Inferior parietal cortex (tissue), 1 donor: ENCODE data around the gene UCK1.

Experiments
- DNase-seq: peaks from one replicate; pipeline ENCODE4 v3.0.0-alpha.2; 2016; ENCODE audit errors: extremely low spot score

Gene UCK1

DNA sequence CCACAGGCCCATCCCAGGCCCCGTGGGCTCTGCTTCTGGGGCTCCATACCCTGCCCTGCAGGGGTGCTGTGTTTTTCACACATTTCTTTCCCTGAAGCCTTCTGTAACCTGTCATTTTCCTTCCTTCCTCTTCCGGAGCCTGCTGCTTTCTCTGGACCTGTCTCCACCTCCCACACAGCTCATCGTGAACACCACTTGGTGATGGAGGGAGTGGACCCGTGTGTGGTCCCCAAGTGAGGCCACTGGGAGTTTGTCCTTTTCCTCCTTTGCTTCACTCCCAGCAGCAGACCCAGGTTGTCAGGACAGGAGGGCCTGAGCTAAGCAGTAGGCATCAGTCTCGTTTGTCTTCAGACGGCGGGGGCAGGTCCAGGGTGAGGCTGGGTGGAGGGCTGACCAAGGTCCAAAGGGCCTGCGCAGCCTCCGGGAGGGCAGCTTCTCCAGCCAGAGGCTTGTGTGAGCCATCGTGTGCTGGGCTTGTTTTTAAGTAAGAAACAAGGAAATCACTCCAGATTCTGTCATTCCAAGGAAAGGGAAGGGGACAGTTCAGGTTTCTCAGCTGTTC lies 34.1 kb downstream of the UCK1 start:
- no peak for DNase-seq

GRCh38 chr9:131495785-131496184 lies 35.3 kb downstream of the UCK1 start:
- no peak for DNase-seq

GRCh38 chr9:131494296-131494870 lies 36.7 kb downstream of the UCK1 start:
- DNase-seq, result no peak

DNA sequence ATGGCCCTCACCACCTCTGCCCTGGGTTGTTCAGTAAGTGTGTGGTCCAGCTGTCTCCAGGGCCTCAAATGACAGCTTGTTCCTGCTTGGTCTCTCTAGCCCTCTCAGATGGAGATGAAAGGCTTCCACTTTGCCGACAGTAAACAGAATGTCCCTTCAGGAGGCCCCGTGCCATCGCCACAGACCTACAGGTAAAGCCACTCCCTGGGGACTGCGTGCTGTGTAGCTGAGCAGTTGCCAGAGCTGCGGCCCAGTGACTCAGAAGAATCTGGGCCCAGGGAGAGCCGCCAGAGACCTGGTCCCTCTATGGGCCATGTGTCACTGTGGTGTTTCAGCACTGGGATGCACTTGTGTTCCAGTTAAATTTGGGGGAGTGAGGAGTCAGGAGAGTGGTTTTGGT lies 39.0 kb downstream of the UCK1 start:
- DNase-seq, result no peak

- DNase-seq, result peak; percentile 49
These were observed 39.9 kb downstream of the UCK1 start for GRCh38 chr9:131491001-131491710.

- no peak for DNase-seq
These were observed 40.5 kb downstream of the UCK1 start for GRCh38 chr9:131490514-131490913.

DNA sequence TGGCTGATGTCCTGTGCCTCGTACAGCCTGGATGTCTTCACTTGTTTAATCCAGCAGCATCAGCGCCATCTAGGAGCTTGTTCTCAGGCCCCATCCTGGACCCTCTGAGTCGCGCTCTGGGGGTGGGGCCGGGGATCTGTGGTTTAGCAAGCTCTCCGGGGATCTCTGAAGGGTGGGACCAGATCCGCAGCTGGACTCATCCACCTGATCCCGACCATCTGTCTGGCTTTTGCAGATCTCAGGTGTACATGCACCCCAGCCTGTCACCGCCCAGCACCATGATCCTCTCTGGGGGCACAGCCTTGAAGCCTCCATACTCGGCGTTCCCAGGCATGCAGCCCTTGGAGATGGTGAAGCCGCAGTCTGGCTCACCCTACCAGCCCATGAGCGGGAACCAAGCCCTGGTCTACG lies 43.4 kb downstream of the UCK1 start:
- DNase-seq, result no peak

DNA sequence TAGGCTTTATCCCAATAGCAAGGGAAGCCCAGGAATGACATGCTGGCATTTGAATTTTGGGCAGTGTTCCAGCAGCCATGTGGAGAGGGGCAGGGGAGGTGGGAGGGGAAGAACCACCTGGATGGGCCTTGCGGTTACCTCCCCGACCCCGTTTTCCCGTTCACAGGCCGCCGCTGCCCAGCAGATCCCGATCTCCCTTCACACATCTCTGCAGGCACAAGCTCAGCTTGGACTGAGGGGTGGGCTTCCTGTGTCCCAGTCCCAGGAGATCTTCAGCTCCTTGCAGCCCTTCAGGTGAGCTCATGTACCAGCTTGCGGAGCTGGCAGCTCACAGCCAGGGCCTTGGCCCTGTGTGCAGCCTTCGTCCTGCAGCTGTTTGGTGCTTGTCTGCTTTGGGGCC lies 44.1 kb downstream of the UCK1 start:
- DNase-seq, result no peak

GRCh38 chr9:131485728-131486422 lies 45.2 kb downstream of the UCK1 start:
- no peak for DNase-seq

- DNase-seq, result no peak
These were observed 45.9 kb downstream of the UCK1 start for GRCh38 chr9:131485206-131485605.

DNA sequence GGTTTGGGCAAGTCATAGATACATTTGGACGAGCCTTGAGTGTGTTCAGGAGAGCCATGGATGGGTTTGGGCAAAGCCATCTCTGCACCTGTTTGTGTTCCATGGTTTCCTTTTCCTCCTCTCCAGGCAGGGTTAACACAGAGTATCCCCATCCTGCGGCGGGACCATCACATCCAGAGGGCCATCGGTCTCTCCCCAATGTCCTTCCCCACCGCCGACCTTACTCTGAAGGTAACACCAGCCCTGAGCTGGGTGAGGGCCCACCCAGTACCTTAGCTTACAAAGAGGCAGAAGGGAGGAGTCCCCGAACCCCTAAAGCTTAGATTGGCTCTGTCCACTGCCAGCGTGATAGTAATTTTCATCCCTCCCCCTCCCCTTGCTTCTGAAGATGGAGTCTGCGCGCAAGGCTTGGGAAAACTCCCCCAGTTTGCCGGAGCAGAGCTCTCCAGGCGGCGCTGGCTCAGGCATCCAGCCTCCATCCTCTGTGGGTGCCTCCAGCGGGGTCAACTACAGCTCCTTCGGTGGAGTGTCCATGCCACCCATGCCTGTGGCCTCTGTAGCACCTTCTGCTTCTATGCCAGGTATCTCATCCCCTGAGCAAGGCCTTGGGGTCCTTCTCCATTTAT lies 46.4 kb downstream of the UCK1 start:
- no peak for DNase-seq

GRCh38 chr9:131484051-131484445 lies 47.0 kb downstream of the UCK1 start:
- no peak for DNase-seq

- DNase-seq, result no peak
These were observed 47.6 kb downstream of the UCK1 start for GRCh38 chr9:131483319-131484050.

GRCh38 chr9:131482343-131483006 lies 48.6 kb downstream of the UCK1 start:
- DNase-seq, result no peak

GRCh38 chr9:131481441-131482342 lies 49.4 kb downstream of the UCK1 start:
- no peak for DNase-seq

DNA sequence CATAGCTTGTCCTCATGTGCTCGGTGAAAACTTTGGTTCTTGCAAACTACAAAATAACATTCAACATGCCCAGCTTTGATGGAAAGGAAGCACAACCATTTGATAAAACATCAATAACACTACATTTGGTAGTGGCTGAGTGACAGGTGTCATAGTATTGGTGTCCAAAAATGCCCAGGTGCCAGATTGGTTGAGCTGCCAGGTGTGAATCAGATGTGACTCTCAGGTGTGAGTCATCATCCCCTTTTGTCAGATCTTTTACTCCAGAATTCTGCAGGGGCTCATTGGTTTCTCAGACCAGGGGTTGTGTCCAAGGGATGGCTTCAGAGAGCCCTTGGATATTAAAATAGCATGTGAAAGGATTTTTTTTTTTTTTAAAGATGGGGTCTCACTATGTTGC lies 50.8 kb downstream of the UCK1 start:
- no peak for DNase-seq

DNA sequence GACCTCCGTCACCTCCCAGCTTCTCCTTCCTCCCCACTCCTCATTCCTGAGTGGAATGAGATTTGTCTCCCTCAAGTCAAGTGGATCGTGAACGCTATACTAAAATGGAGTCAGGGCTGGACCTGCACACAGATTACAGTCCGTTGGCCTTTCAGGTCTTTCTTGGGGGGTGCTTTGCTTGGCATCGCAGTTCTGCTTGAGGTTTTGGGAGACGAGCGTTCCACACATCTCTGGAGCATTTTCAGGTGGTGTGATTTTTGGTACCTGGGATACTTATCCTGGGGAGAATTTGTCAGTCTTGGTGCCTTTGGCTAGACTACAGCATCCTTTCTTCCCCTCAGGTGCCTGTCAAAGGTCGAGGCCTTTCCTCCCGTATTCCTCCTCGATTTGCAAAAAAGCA lies 52.2 kb downstream of the UCK1 start:
- DNase-seq, result no peak

DNA sequence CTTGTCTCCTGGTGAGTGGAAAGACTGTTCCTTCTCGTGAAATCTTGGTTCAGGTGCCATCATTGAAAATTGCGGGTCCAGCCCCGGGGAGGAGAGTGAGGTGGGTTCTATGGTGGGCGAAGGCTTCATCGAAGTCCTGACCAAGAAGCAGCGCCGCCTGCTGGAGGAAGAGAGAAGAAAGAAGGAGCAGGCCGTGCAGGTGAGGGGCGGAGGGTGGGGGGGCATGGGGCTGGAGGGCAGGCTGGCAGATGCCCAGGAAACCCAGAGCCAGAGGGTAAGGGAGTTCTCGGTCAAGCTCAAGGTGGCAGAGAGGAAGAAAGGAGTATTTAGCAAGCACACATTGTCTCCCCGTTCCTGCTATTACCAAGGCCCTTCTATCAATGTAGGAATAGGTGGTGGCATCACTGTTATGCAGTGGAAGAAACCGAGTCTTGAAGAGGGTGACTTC lies 52.6 kb downstream of the UCK1 start:
- no peak for DNase-seq

GRCh38 chr9:131477816-131478419 lies 53.1 kb downstream of the UCK1 start:
- DNase-seq, result no peak

DNA sequence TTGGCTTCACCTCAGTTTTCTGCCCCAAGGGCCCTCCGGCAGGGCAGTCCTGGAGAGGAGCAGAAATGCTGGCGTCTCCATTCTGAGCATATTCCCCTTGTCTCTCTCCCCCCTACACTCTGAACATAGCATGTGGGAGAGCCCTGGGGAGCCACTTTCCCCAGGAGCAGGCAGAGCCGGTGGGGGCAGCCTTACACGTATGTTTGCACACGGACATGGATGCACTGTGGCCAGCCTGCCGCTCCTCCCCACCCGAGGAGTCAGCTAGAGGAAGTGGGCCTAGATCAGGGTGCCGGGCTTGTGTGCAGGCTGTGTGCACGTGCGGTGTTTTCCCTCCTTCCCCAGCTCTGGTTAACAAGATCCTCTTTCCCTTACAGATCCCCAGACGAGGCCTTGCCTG lies 53.7 kb downstream of the UCK1 start:
- DNase-seq, result no peak
